ENCODE data around the gene GPR152.
"Not testable (repeated sequence)": the region's sequence is repeated elsewhere in the genome, so short reads cannot be mapped to it uniquely, and the experiment has no call there.

- TF ChIP-seq POLR2A, CTCF (IDR thresholded peaks at IDR 0.05): not testable (repeated sequence)
Observed at GRCh38 chr11:67485873-67486361, 33.4 kb upstream of the GPR152 start.

Measured in right lobe of liver (tissue), 4 donors.